Measurements from ENCODE around the gene SLC12A8.
A peak's percentile ranks its signal among the peaks of the same experiment; 100 is the strongest.

The SLC12A8 gene, protein sequence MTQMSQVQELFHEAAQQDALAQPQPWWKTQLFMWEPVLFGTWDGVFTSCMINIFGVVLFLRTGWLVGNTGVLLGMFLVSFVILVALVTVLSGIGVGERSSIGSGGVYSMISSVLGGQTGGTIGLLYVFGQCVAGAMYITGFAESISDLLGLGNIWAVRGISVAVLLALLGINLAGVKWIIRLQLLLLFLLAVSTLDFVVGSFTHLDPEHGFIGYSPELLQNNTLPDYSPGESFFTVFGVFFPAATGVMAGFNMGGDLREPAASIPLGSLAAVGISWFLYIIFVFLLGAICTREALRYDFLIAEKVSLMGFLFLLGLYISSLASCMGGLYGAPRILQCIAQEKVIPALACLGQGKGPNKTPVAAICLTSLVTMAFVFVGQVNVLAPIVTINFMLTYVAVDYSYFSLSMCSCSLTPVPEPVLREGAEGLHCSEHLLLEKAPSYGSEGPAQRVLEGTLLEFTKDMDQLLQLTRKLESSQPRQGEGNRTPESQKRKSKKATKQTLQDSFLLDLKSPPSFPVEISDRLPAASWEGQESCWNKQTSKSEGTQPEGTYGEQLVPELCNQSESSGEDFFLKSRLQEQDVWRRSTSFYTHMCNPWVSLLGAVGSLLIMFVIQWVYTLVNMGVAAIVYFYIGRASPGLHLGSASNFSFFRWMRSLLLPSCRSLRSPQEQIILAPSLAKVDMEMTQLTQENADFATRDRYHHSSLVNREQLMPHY

DNA sequence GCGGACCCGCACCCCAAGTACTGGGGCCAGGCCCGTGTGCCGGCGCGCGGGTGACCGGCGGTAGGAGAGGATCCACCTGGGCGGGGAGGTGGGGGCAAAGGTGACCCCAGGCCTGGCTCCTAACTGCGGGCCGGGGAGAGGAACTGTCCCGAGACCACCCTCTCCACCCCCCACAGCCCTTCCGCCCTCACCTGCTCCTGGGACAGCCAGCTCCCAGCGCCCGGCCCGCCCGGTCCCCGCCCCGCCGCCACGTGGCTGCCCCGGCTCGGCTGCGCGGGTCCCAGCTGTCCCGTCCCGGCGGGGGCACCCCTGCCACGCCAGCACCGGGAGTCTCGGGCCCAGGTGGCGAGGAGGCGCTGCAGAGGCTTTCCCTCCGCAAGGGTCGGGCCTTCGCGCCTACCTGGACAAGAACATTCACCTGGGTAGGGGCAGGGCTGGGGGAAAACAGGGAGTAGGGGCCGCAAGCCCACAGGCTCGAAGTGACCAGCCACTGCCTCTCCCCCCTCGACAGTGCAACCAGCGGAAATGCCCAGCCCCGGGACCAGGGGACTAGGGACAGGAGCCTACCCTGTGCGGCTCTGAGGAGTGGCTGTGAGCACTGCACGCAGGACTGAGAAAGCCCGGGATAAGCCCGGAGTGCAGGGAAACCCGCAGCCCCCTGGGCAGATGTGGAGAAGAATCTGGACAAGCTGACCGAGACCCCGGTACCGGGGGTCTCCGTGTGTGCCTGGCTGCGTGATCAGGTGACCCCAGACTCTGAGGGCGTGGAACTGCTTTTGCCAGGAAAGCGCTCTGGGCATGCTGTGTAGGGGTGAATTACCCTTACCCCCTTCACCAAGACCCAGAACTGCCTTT lies at the start of gene SLC12A8:
Gene SLC12A8 (minus strand): TSS at position 240 of the 855 bp plus-strand sequence. CDS start 1,399 bp downstream, outside the sequence.
- DNase-seq, result no peak

- DNase-seq, result no peak
Measured at GRCh38 chr3:125262161-125262560, 49.6 kb upstream of the SLC12A8 start.

DNA sequence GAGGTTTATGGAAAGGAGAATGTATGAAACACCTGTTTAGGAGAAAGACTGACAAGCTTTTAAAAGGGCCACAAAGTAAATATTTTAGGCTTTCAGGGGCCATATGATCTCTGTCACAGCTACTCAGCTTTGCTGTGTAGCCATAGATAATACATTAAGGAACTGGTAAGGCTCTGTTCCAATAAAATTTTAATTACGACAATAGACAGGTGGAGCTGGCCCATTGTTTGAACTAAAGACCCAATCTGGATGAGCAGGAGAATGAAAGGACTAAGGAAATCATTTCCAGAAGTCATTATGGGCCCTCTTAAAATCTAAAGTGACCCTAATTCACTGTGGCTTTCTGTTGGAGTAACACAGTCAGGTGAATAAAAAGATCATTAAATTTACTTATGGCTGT lies 48.5 kb upstream of the SLC12A8 start:
- no peak for DNase-seq

GRCh38 chr3:125260158-125260557 lies 47.6 kb upstream of the SLC12A8 start:
- DNase-seq, result no peak

DNA sequence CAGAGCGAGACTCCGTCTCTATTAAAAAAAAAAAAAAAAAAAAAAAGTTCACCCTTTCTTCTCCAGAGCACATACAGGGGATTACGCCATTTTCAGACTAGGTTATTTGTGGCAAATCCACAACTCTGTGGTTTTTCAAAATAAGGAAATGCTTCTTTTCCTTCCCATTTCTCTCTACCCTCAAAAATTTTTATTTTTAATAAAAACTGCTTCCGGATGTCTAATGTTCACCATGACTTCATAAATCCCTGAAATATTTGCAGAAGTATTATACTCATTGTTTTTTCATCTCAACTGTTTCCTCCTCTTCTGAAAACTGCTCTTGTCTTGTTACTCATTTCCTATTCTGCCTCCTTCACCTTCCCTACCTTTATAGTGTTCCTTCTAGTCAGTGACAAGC lies 45.0 kb upstream of the SLC12A8 start:
- peak; percentile 18 for DNase-seq

GRCh38 chr3:125256675-125257074 lies 44.1 kb upstream of the SLC12A8 start:
- DNase-seq, result no peak

- DNase-seq, result no peak
Measured at GRCh38 chr3:125250973-125251372, 38.4 kb upstream of the SLC12A8 start.

DNA sequence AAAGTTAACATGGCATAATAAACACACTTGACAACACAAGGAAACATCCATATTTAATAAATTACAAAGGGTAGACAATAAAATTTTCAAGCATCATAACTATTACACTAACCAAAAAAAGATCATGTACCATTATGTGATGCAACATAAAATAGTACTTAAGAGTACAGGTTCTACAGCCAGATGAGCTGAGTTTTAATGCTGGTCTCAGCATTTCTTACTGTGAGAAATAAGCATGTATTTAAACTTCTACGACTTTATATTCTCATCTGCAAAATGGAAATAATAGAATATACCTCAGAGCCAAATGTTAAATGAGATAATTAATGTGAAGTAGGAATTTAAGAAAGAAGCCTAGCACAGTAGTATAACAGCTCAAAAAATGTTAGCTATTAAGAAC lies 33.7 kb upstream of the SLC12A8 start:
- no peak for DNase-seq

DNA sequence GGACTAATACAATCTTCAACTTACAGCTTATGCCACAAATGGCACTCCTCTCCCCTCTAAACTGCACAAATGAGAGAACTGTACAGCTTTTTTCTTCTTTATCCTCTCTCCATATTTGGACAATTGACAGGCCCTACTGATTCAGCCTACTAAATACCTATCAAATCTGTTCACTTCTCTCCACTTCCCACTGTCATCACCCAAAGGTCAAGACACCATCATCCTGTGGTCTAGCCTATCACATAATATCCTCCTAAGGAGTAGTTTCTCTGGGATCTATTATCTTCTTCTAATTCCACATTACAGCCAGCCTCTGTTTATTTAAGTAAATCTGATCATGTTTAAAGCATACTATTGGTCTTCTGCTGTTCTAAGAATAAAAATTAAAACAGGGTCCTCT lies 33.0 kb upstream of the SLC12A8 start:
- no peak for DNase-seq

GRCh38 chr3:125240496-125240895 lies 27.9 kb upstream of the SLC12A8 start:
- no peak for DNase-seq

GRCh38 chr3:125239266-125239665 lies 26.7 kb upstream of the SLC12A8 start:
- DNase-seq, result no peak

- DNase-seq, result no peak
Measured at GRCh38 chr3:125238759-125239158, 26.2 kb upstream of the SLC12A8 start.

GRCh38 chr3:125236331-125236903 lies 23.9 kb upstream of the SLC12A8 start:
- DNase-seq, result no peak

DNA sequence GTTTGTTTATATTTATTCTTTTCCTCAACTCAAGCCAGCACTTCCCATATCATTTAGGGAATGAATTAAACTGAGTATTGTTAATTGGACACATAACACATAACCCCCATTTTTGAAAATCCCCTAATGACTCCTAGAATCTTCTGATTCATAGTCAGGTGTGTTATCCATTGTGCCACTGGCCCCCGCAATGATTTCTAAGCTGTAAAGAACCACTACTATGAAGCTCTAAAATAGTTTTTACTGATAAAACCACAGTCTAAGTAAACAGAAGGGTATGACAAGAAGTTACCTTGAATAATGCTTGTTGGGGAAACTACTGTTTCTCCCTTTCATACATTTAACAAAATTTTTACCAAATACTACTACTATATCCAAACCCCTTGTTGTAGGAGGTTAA lies 22.3 kb upstream of the SLC12A8 start:
- DNase-seq, result no peak

DNA sequence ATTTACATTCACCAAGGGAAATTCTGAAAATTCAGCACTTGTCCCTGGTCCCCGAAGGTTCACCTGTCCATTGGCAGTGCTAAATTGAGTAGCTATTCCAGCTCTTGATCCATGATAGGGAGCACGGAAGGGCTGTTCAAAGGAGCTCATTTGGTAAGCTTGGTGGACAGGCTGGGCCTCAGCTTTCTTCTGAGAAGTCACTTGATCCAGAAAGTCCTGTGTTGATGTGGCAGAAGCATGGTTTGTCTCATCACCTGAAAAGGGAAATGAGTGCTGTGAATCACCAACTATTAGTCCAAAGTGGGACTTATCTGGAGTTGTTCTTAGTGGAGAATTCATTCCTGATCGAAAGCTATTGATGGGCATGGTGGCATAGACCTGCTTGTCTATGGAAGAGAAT lies 19.9 kb upstream of the SLC12A8 start:
- no peak for DNase-seq

GRCh38 chr3:125231895-125232294 lies 19.3 kb upstream of the SLC12A8 start:
- DNase-seq, result no peak

- DNase-seq, result no peak
Measured at GRCh38 chr3:125229707-125230106, 17.2 kb upstream of the SLC12A8 start.

- DNase-seq, result no peak
Measured at GRCh38 chr3:125229168-125229567, 16.6 kb upstream of the SLC12A8 start.

GRCh38 chr3:125221831-125222230 lies 9.3 kb upstream of the SLC12A8 start:
- no peak for DNase-seq

- peak; percentile 10 for DNase-seq
Measured at GRCh38 chr3:125220727-125221429, 8.3 kb upstream of the SLC12A8 start.

DNA sequence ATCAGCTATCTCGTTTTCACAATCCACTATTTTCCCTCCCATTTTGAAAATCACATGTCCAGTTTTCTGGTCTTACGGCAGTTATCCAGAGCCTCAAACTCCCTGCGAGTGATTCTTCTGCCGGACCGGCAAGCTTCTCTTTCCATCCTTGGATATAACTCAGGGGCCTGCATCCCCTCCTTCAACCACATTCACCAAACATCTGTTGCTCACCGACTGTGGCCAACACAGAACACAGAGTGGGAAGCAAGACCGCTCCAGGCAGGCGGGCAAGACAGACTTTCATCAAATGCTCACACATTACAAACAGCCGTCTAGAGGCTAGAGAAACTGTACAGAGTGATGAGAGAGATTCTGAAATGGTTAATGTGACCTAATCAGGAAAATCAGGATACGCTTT lies 7.6 kb upstream of the SLC12A8 start:
- no peak for DNase-seq

DNA sequence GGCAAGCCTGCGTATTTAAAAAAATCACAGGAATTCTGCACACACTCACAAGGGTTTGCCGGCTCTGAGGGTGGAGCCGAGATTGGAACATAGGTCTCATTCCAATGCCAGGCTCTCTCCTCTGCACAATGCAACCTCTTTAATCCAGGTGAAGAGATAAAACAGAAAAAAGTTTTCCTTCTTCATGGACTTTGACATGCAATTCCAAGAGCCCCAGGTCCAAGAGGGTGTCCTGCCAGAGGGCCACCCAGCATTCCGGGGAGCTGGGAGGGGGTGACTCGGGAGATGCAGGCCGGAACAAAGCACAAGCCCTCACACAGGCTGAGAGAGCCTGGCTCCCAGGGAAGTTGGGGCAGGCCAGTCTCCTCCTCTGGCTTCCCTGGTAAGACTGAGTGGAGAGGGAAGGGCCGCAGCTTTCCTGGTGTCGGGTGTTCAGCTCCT lies 6.7 kb upstream of the SLC12A8 start:
- DNase-seq, result no peak
